Activated T-helper 1 cell treated with Interleukin-2 at 50 U/mL for 16 hours (primary cell): Measurements from ENCODE around the gene GFAP.

Experiments
- DNase-seq: peaks from one replicate; pipeline ENCODE4 v3.0.0-alpha.2; 2020; ENCODE audit warnings: low read depth

GFAP gene

GRCh38 chr17:44931376-44931775 lies 16.1 kb upstream of the GFAP start:
- DNase-seq: no peak

- no peak for DNase-seq
These were observed 15.4 kb upstream of the GFAP start for GRCh38 chr17:44930667-44931066.

- DNase-seq: no peak
These were observed 13.8 kb upstream of the GFAP start for GRCh38 chr17:44928950-44929720.

GRCh38 chr17:44928136-44928535 lies 12.8 kb upstream of the GFAP start:
- no peak for DNase-seq

GRCh38 chr17:44927696-44928095 lies 12.4 kb upstream of the GFAP start:
- no peak for DNase-seq

- DNase-seq: no peak
These were observed 11.7 kb upstream of the GFAP start for GRCh38 chr17:44926821-44927525.

- DNase-seq: no peak
These were observed 10.7 kb upstream of the GFAP start for GRCh38 chr17:44925731-44926697.

- DNase-seq: no peak
These were observed 8.8 kb upstream of the GFAP start for GRCh38 chr17:44924107-44924544.

- DNase-seq: no peak
These were observed 7.6 kb upstream of the GFAP start for GRCh38 chr17:44922746-44923470.

GRCh38 chr17:44922136-44922535 lies 6.8 kb upstream of the GFAP start:
- DNase-seq: no peak

GRCh38 chr17:44921122-44921882 lies 6.0 kb upstream of the GFAP start:
- DNase-seq: no peak

GRCh38 chr17:44920565-44920940 lies 5.3 kb upstream of the GFAP start:
- no peak for DNase-seq

GRCh38 chr17:44919885-44920564 lies 4.7 kb upstream of the GFAP start:
- DNase-seq: peak; percentile 28

- no peak for DNase-seq
These were observed 4.1 kb upstream of the GFAP start for GRCh38 chr17:44919411-44919810.

- no peak for DNase-seq
These were observed 2.7 kb upstream of the GFAP start for GRCh38 chr17:44918006-44918405.

- no peak for DNase-seq
These were observed 2.2 kb upstream of the GFAP start for GRCh38 chr17:44917456-44917855.

- no peak for DNase-seq
These were observed 1.5 kb upstream of the GFAP start for GRCh38 chr17:44916781-44917241.

GRCh38 chr17:44915862-44916780 lies 821 bp upstream of the GFAP start:
- DNase-seq: no peak

GRCh38 chr17:44914698-44915271 lies 515 bp downstream of the GFAP start:
- no peak for DNase-seq
